Neural cell (in vitro differentiated cells): ENCODE data around the gene RUNX1.

ENCODE experiments used
- CTCF ChIP-seq: fragments of 450-650 bp; IDR thresholded peaks from 2 replicates; pipeline ENCODE4 v1.5.1; 2014; ENCODE audit warnings: antibody characterized with exemption, mild to moderate bottlenecking, moderate library complexity; ENCODE audit not compliant: poor library complexity, severe bottlenecking
- EZH2 ChIP-seq: fragments of 200-600, 300-800 bp; shearing (Covaris generic), sonication (generic); IDR thresholded peaks from 2 replicates; pipeline ENCODE4 v1.6.1; 2014; ENCODE audit warnings: antibody characterized with exemption, low read length, borderline replicate concordance, mild to moderate bottlenecking; ENCODE audit not compliant: insufficient read depth, poor library complexity, severe bottlenecking
- MXI1 ChIP-seq: fragments of 450-650 bp; conservative IDR thresholded peaks from 2 replicates; pipeline ENCODE4 v1.6.1; 2014; ENCODE audit warnings: antibody characterized with exemption, mild to moderate bottlenecking; ENCODE audit not compliant: poor library complexity, severe bottlenecking
- POLR2AphosphoS5 ChIP-seq: IDR thresholded peaks from 2 replicates; pipeline ENCODE4 v1.6.1; 2012
- RAD21 ChIP-seq: fragments of 450-650 bp; conservative IDR thresholded peaks from 2 replicates; pipeline ENCODE4 v1.6.1; 2014; ENCODE audit warnings: antibody characterized with exemption, mild to moderate bottlenecking, moderate library complexity
- REST ChIP-seq: IDR thresholded peaks from 2 replicates; pipeline ENCODE4 v1.6.1; 2012; ENCODE audit warnings: borderline replicate concordance
- SMC3 ChIP-seq: fragments of 450-650 bp; conservative IDR thresholded peaks from 2 replicates; pipeline ENCODE4 v1.6.1; 2014; ENCODE audit warnings: antibody characterized with exemption, mild to moderate bottlenecking, moderate library complexity; ENCODE audit not compliant: poor library complexity
- TAF1 ChIP-seq: IDR thresholded peaks from 2 replicates; pipeline ENCODE4 v1.6.1; 2012; ENCODE audit warnings: low read depth

GRCh38 chr21:34790341-34790740 is 258.8 kb downstream of the RUNX1 start:
- TF ChIP-seq POLR2AphosphoS5 (no peak), CTCF (no peak), RAD21 (no peak), REST (no peak), EZH2 (no peak), MXI1 (no peak), SMC3 (no peak), TAF1 (no peak)
